Measurements from ENCODE around the gene PMIS2.

DNA sequence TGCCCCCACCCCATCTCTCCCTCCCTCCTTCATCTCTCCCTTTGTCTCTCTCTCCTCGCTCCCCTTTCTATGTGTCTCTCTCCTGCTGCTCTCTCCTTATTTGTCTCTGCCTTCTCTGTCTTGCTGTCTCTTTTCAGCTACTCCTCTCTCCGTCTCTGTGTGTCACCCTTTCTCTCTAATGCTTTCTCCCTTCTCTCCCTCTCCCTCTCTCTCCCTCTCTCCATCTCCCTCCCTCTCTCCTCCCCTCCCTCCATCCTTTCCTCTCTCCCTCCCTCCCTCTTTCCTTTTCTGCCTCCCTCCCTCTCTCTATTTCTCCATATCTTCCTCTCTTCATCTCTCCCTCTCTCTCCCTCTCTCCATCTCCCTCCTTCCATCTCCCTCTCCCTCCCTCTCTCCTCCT is 23.2 kb upstream of the PMIS2 start:
- no peak for TF ChIP-seq ZNF629 (tag by site-specific recombination; IDR thresholded peaks at IDR 0.05)
- TF ChIP-seq, protein P1, sequence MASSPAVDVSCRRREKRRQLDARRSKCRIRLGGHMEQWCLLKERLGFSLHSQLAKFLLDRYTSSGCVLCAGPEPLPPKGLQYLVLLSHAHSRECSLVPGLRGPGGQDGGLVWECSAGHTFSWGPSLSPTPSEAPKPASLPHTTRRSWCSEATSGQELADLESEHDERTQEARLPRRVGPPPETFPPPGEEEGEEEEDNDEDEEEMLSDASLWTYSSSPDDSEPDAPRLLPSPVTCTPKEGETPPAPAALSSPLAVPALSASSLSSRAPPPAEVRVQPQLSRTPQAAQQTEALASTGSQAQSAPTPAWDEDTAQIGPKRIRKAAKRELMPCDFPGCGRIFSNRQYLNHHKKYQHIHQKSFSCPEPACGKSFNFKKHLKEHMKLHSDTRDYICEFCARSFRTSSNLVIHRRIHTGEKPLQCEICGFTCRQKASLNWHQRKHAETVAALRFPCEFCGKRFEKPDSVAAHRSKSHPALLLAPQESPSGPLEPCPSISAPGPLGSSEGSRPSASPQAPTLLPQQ (tag by site-specific recombination; IDR thresholded peaks at IDR 0.05) = no peak
- TF ChIP-seq ZBTB7A (tag by site-specific recombination; IDR thresholded peaks at IDR 0.05; ENCODE audit: low read depth) = no peak
- TF ChIP-seq, protein P2, sequence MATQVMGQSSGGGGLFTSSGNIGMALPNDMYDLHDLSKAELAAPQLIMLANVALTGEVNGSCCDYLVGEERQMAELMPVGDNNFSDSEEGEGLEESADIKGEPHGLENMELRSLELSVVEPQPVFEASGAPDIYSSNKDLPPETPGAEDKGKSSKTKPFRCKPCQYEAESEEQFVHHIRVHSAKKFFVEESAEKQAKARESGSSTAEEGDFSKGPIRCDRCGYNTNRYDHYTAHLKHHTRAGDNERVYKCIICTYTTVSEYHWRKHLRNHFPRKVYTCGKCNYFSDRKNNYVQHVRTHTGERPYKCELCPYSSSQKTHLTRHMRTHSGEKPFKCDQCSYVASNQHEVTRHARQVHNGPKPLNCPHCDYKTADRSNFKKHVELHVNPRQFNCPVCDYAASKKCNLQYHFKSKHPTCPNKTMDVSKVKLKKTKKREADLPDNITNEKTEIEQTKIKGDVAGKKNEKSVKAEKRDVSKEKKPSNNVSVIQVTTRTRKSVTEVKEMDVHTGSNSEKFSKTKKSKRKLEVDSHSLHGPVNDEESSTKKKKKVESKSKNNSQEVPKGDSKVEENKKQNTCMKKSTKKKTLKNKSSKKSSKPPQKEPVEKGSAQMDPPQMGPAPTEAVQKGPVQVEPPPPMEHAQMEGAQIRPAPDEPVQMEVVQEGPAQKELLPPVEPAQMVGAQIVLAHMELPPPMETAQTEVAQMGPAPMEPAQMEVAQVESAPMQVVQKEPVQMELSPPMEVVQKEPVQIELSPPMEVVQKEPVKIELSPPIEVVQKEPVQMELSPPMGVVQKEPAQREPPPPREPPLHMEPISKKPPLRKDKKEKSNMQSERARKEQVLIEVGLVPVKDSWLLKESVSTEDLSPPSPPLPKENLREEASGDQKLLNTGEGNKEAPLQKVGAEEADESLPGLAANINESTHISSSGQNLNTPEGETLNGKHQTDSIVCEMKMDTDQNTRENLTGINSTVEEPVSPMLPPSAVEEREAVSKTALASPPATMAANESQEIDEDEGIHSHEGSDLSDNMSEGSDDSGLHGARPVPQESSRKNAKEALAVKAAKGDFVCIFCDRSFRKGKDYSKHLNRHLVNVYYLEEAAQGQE (tag by site-specific recombination; IDR thresholded peaks at IDR 0.05) = no peak
- TF ChIP-seq TRIM28 (IDR thresholded peaks at IDR 0.05; ENCODE audit: borderline replicate concordance, low read length) = no peak
- TF ChIP-seq, protein P3, sequence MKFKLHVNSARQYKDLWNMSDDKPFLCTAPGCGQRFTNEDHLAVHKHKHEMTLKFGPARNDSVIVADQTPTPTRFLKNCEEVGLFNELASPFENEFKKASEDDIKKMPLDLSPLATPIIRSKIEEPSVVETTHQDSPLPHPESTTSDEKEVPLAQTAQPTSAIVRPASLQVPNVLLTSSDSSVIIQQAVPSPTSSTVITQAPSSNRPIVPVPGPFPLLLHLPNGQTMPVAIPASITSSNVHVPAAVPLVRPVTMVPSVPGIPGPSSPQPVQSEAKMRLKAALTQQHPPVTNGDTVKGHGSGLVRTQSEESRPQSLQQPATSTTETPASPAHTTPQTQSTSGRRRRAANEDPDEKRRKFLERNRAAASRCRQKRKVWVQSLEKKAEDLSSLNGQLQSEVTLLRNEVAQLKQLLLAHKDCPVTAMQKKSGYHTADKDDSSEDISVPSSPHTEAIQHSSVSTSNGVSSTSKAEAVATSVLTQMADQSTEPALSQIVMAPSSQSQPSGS (tag by site-specific recombination; IDR thresholded peaks at IDR 0.05; ENCODE audit: low read depth) = no peak
- TF ChIP-seq, protein P4, sequence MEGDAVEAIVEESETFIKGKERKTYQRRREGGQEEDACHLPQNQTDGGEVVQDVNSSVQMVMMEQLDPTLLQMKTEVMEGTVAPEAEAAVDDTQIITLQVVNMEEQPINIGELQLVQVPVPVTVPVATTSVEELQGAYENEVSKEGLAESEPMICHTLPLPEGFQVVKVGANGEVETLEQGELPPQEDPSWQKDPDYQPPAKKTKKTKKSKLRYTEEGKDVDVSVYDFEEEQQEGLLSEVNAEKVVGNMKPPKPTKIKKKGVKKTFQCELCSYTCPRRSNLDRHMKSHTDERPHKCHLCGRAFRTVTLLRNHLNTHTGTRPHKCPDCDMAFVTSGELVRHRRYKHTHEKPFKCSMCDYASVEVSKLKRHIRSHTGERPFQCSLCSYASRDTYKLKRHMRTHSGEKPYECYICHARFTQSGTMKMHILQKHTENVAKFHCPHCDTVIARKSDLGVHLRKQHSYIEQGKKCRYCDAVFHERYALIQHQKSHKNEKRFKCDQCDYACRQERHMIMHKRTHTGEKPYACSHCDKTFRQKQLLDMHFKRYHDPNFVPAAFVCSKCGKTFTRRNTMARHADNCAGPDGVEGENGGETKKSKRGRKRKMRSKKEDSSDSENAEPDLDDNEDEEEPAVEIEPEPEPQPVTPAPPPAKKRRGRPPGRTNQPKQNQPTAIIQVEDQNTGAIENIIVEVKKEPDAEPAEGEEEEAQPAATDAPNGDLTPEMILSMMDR (tag by site-specific recombination; IDR thresholded peaks at IDR 0.05) = 0 out of 2 replicates have a peak, but pooled peaks have one; percentile 27
